Hair follicle dermal papilla cell (primary cell): ENCODE measurements around the gene XPOT. TPM values are rescaled to one million over a fixed set of nuclear protein-coding genes. Genes with fewer than 3 reads are reported as not detected.

Source experiments
- small RNA-seq: library from RNA; depleted of rRNA; stranded (forward); fragments of <200 nt; gene quantifications from one replicate; pipeline ENCODE3, GENCODE V24; 2012
- total RNA-seq: library from RNA; depleted of rRNA; stranded (reverse); fragments of >200 nt; gene quantifications from 2 replicates; pipeline ENCODE4 v1.2.3, GENCODE V29; 2012

XPOT gene
- total RNA-seq = 104 and 152 TPM in 2 replicates

GRCh38 chr12:64403707-64404469, at the start of gene XPOT:
Gene XPOT, plus strand, starts transcription at chr12:64404392. Its CDS starts 5,644 bp downstream, at chr12:64410036.

GRCh38 chr12:64390275-64390851, 13.8 kb upstream of the XPOT start, which contains the start of gene C12orf56:
Gene C12orf56, minus strand, starts transcription at chr12:64390758. Its CDS starts 193 bp downstream, at chr12:64390565.

GRCh38 chr12:64451687-64452558, 47.7 kb downstream of the XPOT start, which contains the start of gene TBK1:
Gene TBK1, plus strand, starts transcription at chr12:64452120. Its CDS starts 3,751 bp downstream, at chr12:64455871.

Small RNA genes lying within 50 kb of the gene (small RNA-seq; reads per million reads assigned to genes)
- not detected for gene RF01210

Other genes with a start within 250 kb of the XPOT start
- gene KICS2, start 182.1 kb upstream of the XPOT start, total RNA-seq = 7.0 and 8.4 TPM in 2 replicates
- 0.12 and 0.49 TPM in 2 replicates for gene C12orf56, start 13.6 kb upstream of the XPOT start, total RNA-seq
- gene TBK1, start 47.7 kb downstream of the XPOT start, total RNA-seq = 38.6 and 40.7 TPM in 2 replicates
- 22.3 and 25.8 TPM in 2 replicates for gene RASSF3, start 206.1 kb downstream of the XPOT start, total RNA-seq